ENCODE measurements around the gene ATP5F1D. TPM values are rescaled to one million over a fixed set of nuclear protein-coding genes. Genes with fewer than 3 reads are reported as not detected.

The ATP5F1D gene
- total and polyA plus RNA-seq, 12 donors: 491 to 2,879 (median 562) TPM

DNA sequence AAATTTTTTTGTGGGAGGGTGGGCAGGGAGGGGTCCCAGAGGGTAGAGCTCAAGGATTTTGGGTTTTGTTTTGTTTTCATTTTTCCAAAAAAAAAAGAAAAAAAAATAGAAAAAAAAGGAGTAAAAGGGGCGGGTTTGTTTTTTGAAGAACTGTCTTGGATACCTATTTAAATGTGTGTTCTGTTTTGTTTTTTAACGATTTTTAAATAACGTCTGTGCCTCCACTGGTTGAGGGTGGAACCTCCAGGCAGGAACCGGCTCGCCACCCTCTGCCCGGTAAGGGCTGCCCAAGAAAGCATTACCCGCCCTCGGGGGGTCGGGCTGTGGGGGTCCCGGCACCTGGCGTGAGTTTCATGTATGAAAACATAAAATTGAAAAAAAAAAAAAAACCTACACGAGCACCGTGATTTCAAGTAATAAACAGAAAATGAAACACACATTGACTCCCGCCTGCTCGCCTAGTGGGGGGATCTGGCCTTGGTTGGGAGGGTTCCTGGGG lies 17.2 kb downstream of the ATP5F1D start:
- Histone ChIP-seq H3K36me3 (peaks cover 15 to 56% (median 46%) of the 10 kb centered on the region in 9 donors), H3K27ac (peak overlapping the region; percentile 85 to 100 (median 98)), H3K9me3 (no peaks in the 10 kb centered on the region), H3K4me3 (peak overlapping the region in 8 of 10 donors; percentile 2 to 96 (median 34)), H3K4me1 (peaks cover 52 to 94% (median 87%) of the 10 kb centered on the region in 9 donors), H3K27me3 (no peaks in the 10 kb centered on the region)
- 29 to 45% methylated on average over 15 of the region's 15 CpGs for WGBS, 2 donors
- DNase-seq: no peak
- no peak for ATAC-seq
- TF ChIP-seq, protein P1, sequence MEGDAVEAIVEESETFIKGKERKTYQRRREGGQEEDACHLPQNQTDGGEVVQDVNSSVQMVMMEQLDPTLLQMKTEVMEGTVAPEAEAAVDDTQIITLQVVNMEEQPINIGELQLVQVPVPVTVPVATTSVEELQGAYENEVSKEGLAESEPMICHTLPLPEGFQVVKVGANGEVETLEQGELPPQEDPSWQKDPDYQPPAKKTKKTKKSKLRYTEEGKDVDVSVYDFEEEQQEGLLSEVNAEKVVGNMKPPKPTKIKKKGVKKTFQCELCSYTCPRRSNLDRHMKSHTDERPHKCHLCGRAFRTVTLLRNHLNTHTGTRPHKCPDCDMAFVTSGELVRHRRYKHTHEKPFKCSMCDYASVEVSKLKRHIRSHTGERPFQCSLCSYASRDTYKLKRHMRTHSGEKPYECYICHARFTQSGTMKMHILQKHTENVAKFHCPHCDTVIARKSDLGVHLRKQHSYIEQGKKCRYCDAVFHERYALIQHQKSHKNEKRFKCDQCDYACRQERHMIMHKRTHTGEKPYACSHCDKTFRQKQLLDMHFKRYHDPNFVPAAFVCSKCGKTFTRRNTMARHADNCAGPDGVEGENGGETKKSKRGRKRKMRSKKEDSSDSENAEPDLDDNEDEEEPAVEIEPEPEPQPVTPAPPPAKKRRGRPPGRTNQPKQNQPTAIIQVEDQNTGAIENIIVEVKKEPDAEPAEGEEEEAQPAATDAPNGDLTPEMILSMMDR (IDR thresholded peaks at IDR 0.05): no peak
- intact Hi-C loops (cut with DNase I): no loop called here

DNA sequence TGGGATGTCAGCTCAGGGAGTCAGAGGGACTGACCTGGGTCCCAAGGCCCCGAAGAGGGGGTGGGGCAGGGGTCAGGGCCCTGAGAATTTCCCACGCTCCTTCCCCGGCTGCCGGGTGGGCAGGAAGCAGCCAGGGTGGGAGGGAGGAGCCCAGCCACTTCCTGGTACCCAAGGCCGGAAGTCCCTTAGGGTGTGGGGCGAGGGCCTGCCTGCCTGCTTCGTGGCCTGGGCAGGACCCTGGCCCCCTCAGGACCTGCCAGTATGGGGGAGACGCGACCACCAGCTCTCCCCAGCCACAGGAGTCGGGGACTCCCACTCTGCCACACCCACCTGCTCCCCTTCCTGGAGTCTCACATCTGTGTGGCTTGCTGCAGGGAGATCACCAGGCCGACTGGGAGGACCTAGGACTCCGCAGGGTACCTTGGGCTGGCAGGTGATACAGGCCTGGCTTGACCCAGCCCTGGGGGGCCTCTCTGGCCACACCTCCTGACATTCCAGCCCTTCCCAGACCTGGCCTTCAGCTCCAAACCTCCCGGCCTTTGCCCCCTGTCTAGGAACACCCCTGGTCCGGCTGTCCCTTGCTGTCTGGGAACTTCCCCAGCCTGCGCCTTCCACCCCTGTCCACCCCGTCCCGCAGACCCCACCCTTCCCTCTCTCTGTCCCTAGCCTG lies 17.8 kb downstream of the ATP5F1D start:
- Histone ChIP-seq H3K27ac (peak overlapping the region; percentile 85 to 100 (median 98)), H3K27me3 (no peaks in the 10 kb centered on the region), H3K4me1 (peaks cover 46 to 88% (median 81%) of the 10 kb centered on the region in 9 donors), H3K4me3 (peak overlapping the region in 8 of 10 donors; percentile 2 to 96 (median 34)), H3K36me3 (peaks cover 15 to 50% (median 40%) of the 10 kb centered on the region in 9 donors), H3K9me3 (no peaks in the 10 kb centered on the region)
- TF ChIP-seq, protein P1 (IDR thresholded peaks at IDR 0.05): peak in 1 of 9 donors; percentile 6
- ATAC-seq: peak; percentile 14 to 65 (median 46)
- 22 to 36% methylated on average over 17 of the region's 17 CpGs for WGBS, 2 donors
- DNase-seq: peak; percentile 85 to 88
- intact Hi-C loops (cut with DNase I): no loop called here

DNA sequence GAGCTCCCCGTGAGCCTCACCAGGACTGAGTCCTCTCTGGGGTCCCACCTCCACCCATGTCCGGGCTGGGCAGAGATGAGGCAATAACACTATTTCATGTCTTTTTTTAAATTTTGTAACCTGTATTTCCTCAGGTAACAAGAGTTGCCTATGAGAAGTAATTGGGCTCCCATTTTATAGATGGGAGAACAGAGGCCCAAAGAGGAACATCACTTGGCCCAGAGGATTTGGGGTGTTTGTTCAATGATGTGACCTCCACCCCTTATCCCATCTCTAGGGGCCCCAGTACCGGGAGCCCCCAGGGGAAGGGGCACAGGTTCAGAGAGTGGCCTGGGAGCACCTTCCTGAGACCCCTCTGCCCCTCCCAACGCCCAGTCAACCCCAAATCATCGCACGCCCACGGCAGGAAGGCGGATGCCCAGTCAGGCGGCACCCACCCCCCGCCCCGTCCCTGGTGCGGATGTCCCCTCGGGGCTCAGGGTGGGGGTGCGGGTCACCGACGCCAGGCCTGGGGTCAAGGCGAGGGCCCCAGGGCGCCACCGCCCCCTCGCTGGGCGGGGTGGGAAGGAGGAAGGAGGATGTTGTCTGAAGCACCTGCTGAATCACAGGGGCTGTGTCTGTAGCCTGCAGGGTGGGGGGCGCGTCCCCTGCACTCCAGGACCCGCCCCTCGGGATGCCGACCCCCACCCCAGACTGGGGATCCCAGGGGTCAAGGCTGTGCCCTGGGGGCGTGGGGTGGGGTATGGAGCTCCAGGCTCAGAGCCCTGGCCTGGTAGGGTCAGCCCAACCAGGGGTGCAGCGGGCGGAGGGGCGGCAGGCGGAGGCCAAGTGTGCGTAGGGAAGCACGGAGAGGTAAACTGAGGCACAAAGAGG lies 18.6 kb downstream of the ATP5F1D start:
- TF ChIP-seq, protein P1 (IDR thresholded peaks at IDR 0.05): no peak
- Histone ChIP-seq H3K9me3 (no peaks in the 10 kb centered on the region), H3K27me3 (no peaks in the 10 kb centered on the region), H3K4me3 (peak overlapping the region in 9 of 10 donors; percentile 24 to 96 (median 69)), H3K36me3 (peaks cover 9 to 42% (median 32%) of the 10 kb centered on the region in 9 donors), H3K4me1 (peaks cover 41 to 84% (median 76%) of the 10 kb centered on the region in 9 donors), H3K27ac (peak overlapping the region; percentile 85 to 100 (median 98))
- intact Hi-C loops (cut with DNase I): no loop called here
- WGBS, 2 donors: 18 to 22% methylated on average over 33 of the region's 33 CpGs
- ATAC-seq (peak in 7 of 8 donors; percentile 1 to 18 (median 4)), DNase-seq (no peak)
